NT2/D1 (cell line): Measurements from ENCODE around the gene SEC14L2.
A peak's percentile ranks its signal among the peaks of the same experiment; 100 is the strongest.

ENCODE experiments used
- DNase-seq: peaks from one replicate; pipeline ENCODE4 v3.0.0-alpha.2; 2011; ENCODE audit warnings: low read depth, low spot score
- H3K27me3 ChIP-seq: 2 replicates; pipeline ENCODE4 v1.6.0; 2011; ENCODE audit warnings: mild to moderate bottlenecking; ENCODE audit not compliant: insufficient read length, insufficient read depth
- H3K36me3 ChIP-seq: 2 replicates; pipeline ENCODE4 v1.6.1; 2011; ENCODE audit warnings: mild to moderate bottlenecking, low read length, mixed read lengths; ENCODE audit not compliant: insufficient read depth, insufficient read length
- H3K4me1 ChIP-seq: 2 replicates; pipeline ENCODE4 v1.5.1; 2011; ENCODE audit not compliant: insufficient read depth, insufficient read length
- H3K4me3 ChIP-seq: 2 replicates; pipeline ENCODE4 v1.5.1; 2011; ENCODE audit warnings: low read depth; ENCODE audit not compliant: insufficient read length
- H3K9ac ChIP-seq: 2 replicates; pipeline ENCODE4 v1.6.0; 2011; ENCODE audit warnings: low read depth; ENCODE audit not compliant: insufficient read length
- H3K9me3 ChIP-seq: 2 replicates; pipeline ENCODE4 v1.5.1; 2011; ENCODE audit warnings: mild to moderate bottlenecking, low read length; ENCODE audit not compliant: insufficient read depth
- SUZ12 ChIP-seq: IDR thresholded peaks from 2 replicates; pipeline ENCODE4 v1.6.1; 2011; ENCODE audit not compliant: insufficient read length, insufficient read depth; ENCODE audit errors: extremely low read depth
- YY1 ChIP-seq: IDR thresholded peaks from 2 replicates; pipeline ENCODE4 v1.6.1; 2011; ENCODE audit not compliant: insufficient read length, insufficient read depth
- ZNF274 ChIP-seq: IDR thresholded peaks from 2 replicates; pipeline ENCODE4 v1.6.1; 2011; ENCODE audit warnings: mild to moderate bottlenecking, low read depth, low read length

SEC14L2 gene

DNA sequence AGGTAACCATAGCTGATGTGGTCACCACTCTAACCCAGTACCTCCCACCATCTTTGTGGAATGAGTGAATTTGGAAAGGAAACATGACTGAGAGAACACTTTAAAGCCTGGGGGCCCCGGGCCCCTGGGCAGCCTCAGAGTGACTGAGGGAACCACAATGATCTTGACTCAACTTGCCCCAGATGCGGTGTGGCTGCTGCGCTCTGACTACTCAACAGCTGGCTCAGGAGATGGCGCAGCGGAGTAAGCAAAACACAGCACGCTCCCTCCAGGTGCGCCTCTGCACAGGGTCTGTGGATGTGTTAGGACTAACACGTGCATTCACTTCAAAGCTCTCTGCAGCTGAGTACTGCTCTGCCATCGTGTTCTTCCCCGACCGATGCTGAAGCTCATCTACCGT lies 15.6 kb upstream of the SEC14L2 start:
- H3K36me3 ChIP-seq = peaks cover 60% of the 10 kb centered on the region
- H3K4me1 ChIP-seq = peaks cover 5% of the 10 kb centered on the region
- DNase-seq = no peak
- no peak overlapping the region for H3K9ac ChIP-seq
- TF ChIP-seq SUZ12 (no peak), YY1 (no peak), ZNF274 (no peak)
- no peaks in the 10 kb centered on the region for H3K9me3 ChIP-seq
- H3K4me3 ChIP-seq = no peak overlapping the region
- no peaks in the 10 kb centered on the region for H3K27me3 ChIP-seq

DNA sequence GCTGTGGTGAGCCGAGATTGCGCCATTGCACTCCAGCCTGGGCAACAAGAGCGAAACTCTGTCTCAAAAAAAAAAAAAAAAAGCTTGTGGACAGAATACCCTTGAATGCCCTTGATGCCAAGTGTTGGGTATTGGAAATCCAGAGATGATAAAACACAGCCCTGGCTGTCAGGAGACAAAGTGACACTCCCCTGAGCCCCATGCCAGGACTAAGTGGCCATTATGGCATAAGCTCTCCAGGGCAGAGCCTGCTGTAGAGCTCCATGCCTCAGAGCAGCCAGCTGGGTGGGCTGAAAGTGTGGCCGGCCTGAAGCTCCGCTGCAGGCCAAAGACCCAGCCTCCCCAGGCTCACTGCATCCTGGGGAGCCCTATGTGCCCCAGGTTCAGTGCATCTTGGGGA lies 14.5 kb upstream of the SEC14L2 start:
- peaks cover 8% of the 10 kb centered on the region for H3K4me1 ChIP-seq
- no peak for TF ChIP-seq ZNF274
- no peak for TF ChIP-seq YY1
- TF ChIP-seq SUZ12 = no peak
- H3K36me3 ChIP-seq = peaks cover 54% of the 10 kb centered on the region
- H3K27me3 ChIP-seq = no peaks in the 10 kb centered on the region
- no peaks in the 10 kb centered on the region for H3K9me3 ChIP-seq
- no peak overlapping the region for H3K9ac ChIP-seq
- no peak overlapping the region for H3K4me3 ChIP-seq
- no peak for DNase-seq

DNA sequence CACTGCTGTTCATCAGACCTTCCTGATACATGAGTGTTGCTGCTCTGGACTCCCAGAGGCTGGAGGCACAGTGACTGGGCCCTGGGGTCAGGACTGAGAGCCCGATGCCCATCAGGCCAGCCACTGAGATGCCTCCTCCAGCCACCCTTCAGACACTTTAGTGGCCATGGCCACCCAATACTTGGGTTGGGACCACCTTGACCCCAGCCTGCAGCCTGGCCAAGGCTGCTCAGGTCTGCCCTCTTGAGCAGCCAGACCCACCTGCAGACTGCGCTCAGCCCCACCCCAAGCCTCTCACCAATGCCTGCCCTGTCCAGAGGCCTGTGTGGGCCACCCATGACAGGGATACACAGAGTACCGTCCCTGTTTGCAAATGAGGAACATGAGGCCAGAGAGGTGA lies 13.8 kb upstream of the SEC14L2 start:
- peaks cover 8% of the 10 kb centered on the region for H3K4me1 ChIP-seq
- no peak for DNase-seq
- no peaks in the 10 kb centered on the region for H3K9me3 ChIP-seq
- H3K4me3 ChIP-seq = no peak overlapping the region
- H3K27me3 ChIP-seq = no peaks in the 10 kb centered on the region
- H3K36me3 ChIP-seq = peaks cover 47% of the 10 kb centered on the region
- H3K9ac ChIP-seq = no peak overlapping the region
- TF ChIP-seq YY1 = no peak
- no peak for TF ChIP-seq ZNF274
- no peak for TF ChIP-seq SUZ12

DNA sequence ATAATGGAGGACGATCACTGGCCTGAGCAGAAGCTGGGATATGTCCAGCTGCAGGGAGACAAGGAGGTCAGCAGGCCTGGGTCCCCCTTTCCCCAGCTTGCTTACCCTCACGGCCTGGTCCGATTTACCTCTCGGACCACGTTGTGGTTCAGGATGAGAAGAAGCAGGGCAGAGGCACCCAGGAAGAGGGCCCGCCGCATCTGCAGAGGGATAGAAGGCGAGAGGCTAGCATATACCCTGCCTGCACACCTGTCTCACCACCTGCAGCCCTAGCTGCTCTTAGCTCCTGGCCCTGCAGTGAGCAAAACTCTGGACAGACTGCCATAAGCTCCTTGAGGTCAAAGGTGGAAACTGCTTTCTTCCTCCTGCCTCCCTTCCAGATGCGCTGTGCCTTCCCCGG lies 10.9 kb upstream of the SEC14L2 start:
- Histone ChIP-seq H3K36me3 (peaks cover 27% of the 10 kb centered on the region), H3K9ac (peak overlapping the region; percentile 72), H3K9me3 (no peaks in the 10 kb centered on the region), H3K4me1 (peaks cover 14% of the 10 kb centered on the region), H3K27me3 (no peaks in the 10 kb centered on the region), H3K4me3 (no peak overlapping the region)
- no peak for DNase-seq
- no peak for TF ChIP-seq SUZ12
- no peak for TF ChIP-seq ZNF274
- no peak for TF ChIP-seq YY1

DNA sequence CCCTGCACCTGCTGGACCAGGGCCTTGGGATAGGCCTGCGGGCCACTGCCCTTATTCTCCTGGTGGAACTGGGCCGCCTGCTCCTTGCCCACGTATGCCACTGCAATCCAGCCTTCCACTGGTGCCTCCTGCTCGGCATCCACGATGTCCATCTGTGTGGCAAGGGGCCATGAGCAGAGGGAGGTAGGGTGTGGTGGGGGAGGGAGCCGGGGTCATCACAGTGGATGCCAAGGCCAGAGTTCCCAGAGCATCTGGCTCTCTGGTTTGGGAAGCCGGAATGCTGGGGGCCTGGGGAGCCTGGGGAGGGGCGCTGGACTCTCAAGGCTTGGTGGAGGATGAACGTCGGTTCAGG lies 10.2 kb upstream of the SEC14L2 start:
- DNase-seq = no peak
- Histone ChIP-seq H3K36me3 (peaks cover 21% of the 10 kb centered on the region), H3K4me1 (peaks cover 14% of the 10 kb centered on the region), H3K9me3 (no peaks in the 10 kb centered on the region), H3K4me3 (peak overlapping the region; percentile 50), H3K27me3 (no peaks in the 10 kb centered on the region), H3K9ac (peak overlapping the region; percentile 72)
- no peak for TF ChIP-seq YY1
- no peak for TF ChIP-seq ZNF274
- TF ChIP-seq SUZ12 = no peak

- Histone ChIP-seq H3K9me3 (no peaks in the 10 kb centered on the region), H3K4me3 (peak within 1 kb of the TSS; percentile 50), H3K27me3 (no peaks in the 10 kb centered on the region), H3K36me3 (peaks cover 17% of the 10 kb centered on the region), H3K4me1 (peaks cover 14% of the 10 kb centered on the region), H3K9ac (peak within 1 kb of the TSS; percentile 72)
- peak; percentile 72 for DNase-seq
- TF ChIP-seq YY1 (no peak), SUZ12 (no peak), ZNF274 (no peak)
These were observed 9.6 kb upstream of the SEC14L2 start, which contains the start of gene RNF215 for GRCh38 chr22:30386960-30387827. TSS of gene RNF215 (minus strand) at chr22:30387411. CDS start at chr22:30387313, 98 bp downstream.

GRCh38 chr22:30390974-30391691 lies 5.7 kb upstream of the SEC14L2 start:
- Histone ChIP-seq H3K9me3 (no peaks in the 10 kb centered on the region), H3K4me3 (no peak overlapping the region), H3K36me3 (no peaks in the 10 kb centered on the region), H3K4me1 (peaks cover 16% of the 10 kb centered on the region), H3K27me3 (peaks cover 13% of the 10 kb centered on the region), H3K9ac (peak overlapping the region; percentile 36)
- no peak for TF ChIP-seq ZNF274
- TF ChIP-seq SUZ12 = no peak
- no peak for TF ChIP-seq YY1
- DNase-seq = peak; percentile 65
